HG03159 (cell line): ENCODE results near the gene MCTP1.
"Not testable (repeated sequence)": the region's sequence is repeated elsewhere in the genome, so short reads cannot be mapped to it uniquely, and the experiment has no call there.

Source experiments
- ATAC-seq: cut with Tn5 transposase; IDR thresholded peaks from one replicate; pipeline ENCODE4 v1.9.1; 2021; ENCODE audit warnings: mild to moderate bottlenecking, moderate library complexity; ENCODE audit not compliant: unreplicated experiment

MCTP1 gene

GRCh38 chr5:94976853-94977252 is 308.0 kb downstream of the MCTP1 start:
- ATAC-seq, result no peak

GRCh38 chr5:94972268-94972667 is 312.6 kb downstream of the MCTP1 start:
- ATAC-seq, result no peak

- ATAC-seq, result no peak
Measured at GRCh38 chr5:94969174-94969573, 315.7 kb downstream of the MCTP1 start.

GRCh38 chr5:94968507-94969095 is 316.3 kb downstream of the MCTP1 start:
- ATAC-seq, result peak; percentile 73

GRCh38 chr5:94967525-94967924 is 317.4 kb downstream of the MCTP1 start:
- ATAC-seq, result no peak

- ATAC-seq, result not testable (repeated sequence)
Measured at GRCh38 chr5:94959279-94959678, 325.6 kb downstream of the MCTP1 start.

GRCh38 chr5:94945656-94946055 is 339.2 kb downstream of the MCTP1 start:
- ATAC-seq, result no peak

- ATAC-seq, result no peak
Measured at GRCh38 chr5:94944160-94944559, 340.7 kb downstream of the MCTP1 start.

- ATAC-seq, result no peak
Measured at GRCh38 chr5:94941122-94941755, 343.7 kb downstream of the MCTP1 start.

- no peak for ATAC-seq
Measured at GRCh38 chr5:94932259-94932658, 352.6 kb downstream of the MCTP1 start.

- no peak for ATAC-seq
Measured at GRCh38 chr5:94928891-94929290, 356.0 kb downstream of the MCTP1 start.

- ATAC-seq, result no peak
Measured at GRCh38 chr5:94920570-94920969, 364.3 kb downstream of the MCTP1 start.

- no peak for ATAC-seq
Measured at GRCh38 chr5:94916619-94917018, 368.3 kb downstream of the MCTP1 start.

- ATAC-seq, result no peak
Measured at GRCh38 chr5:94911276-94911675, 373.6 kb downstream of the MCTP1 start.

- ATAC-seq, result no peak
Measured at GRCh38 chr5:94910721-94911120, 374.2 kb downstream of the MCTP1 start.

GRCh38 chr5:94908889-94909480 is 375.9 kb downstream of the MCTP1 start:
- peak; percentile 69 for ATAC-seq

- ATAC-seq, result no peak
Measured at GRCh38 chr5:94906750-94907149, 378.1 kb downstream of the MCTP1 start.

GRCh38 chr5:94903726-94904125 is 381.2 kb downstream of the MCTP1 start:
- ATAC-seq, result no peak

GRCh38 chr5:94901191-94901979 is 383.5 kb downstream of the MCTP1 start:
- ATAC-seq, result peak; percentile 88

- no peak for ATAC-seq
Measured at GRCh38 chr5:94900006-94900505, 384.8 kb downstream of the MCTP1 start.

GRCh38 chr5:94893412-94894135 is 391.3 kb downstream of the MCTP1 start:
- ATAC-seq, result no peak
